IPS-18a (cell line): ENCODE data around the gene CLCN6.

Experiments
- H3K27ac ChIP-seq: one replicate; pipeline ENCODE4 v1.5.1; 2013; ENCODE audit warnings: low read length
- H3K27me3 ChIP-seq: one replicate; pipeline ENCODE4 v1.6.1; 2013; ENCODE audit warnings: mild to moderate bottlenecking, low read length; ENCODE audit not compliant: control insufficient read depth, insufficient read depth
- H3K36me3 ChIP-seq: one replicate; pipeline ENCODE4 v1.6.1; 2013; ENCODE audit warnings: low read depth, low read length; ENCODE audit not compliant: control insufficient read depth
- H3K4me1 ChIP-seq: one replicate; pipeline ENCODE4 v1.6.1; 2013; ENCODE audit warnings: low read depth, low read length; ENCODE audit not compliant: control insufficient read depth
- H3K4me3 ChIP-seq: one replicate; pipeline ENCODE4 v1.5.1; 2013; ENCODE audit warnings: low read length
- H3K9ac ChIP-seq: one replicate; pipeline ENCODE4 v1.6.1; 2013; ENCODE audit warnings: mild to moderate bottlenecking, low read length, moderate library complexity
- H3K9me3 ChIP-seq: one replicate; pipeline ENCODE4 v1.6.1; 2013; ENCODE audit warnings: low read depth, low read length; ENCODE audit not compliant: control insufficient read depth

Gene CLCN6

GRCh38 chr1:11823366-11824137 lies 17.6 kb downstream of the CLCN6 start:
- H3K9me3 ChIP-seq, result no peaks in the 10 kb centered on the region
- H3K9ac ChIP-seq, result no peak overlapping the region
- H3K27me3 ChIP-seq, result no peaks in the 10 kb centered on the region
- no peaks in the 10 kb centered on the region for H3K4me1 ChIP-seq
- H3K4me3 ChIP-seq, result no peak overlapping the region
- H3K27ac ChIP-seq, result no peak overlapping the region
- H3K36me3 ChIP-seq, result peaks cover 63% of the 10 kb centered on the region

DNA sequence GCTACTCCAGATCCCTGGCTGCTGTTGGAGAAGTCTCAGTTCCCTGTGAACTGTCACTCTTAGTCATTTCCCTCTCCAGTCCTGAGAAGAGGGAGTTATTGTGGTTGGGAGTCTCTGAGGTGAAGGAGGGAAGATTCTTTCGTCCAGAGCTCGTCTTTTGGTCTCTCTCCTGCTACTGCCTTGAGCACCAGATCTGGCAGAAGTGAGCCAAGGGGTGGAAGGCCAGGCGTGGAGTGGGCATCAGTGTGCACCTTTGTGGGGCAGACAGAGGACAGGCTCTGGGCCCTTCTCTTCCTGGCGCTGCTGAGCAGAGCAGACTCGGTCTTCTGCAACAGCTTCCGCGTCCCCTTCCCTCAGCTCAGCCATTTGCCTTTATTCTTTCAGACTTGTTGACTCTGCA lies 19.1 kb downstream of the CLCN6 start:
- Histone ChIP-seq H3K4me1 (no peaks in the 10 kb centered on the region), H3K9me3 (no peaks in the 10 kb centered on the region), H3K36me3 (peaks cover 63% of the 10 kb centered on the region), H3K4me3 (no peak overlapping the region), H3K9ac (no peak overlapping the region), H3K27ac (no peak overlapping the region), H3K27me3 (no peaks in the 10 kb centered on the region)

DNA sequence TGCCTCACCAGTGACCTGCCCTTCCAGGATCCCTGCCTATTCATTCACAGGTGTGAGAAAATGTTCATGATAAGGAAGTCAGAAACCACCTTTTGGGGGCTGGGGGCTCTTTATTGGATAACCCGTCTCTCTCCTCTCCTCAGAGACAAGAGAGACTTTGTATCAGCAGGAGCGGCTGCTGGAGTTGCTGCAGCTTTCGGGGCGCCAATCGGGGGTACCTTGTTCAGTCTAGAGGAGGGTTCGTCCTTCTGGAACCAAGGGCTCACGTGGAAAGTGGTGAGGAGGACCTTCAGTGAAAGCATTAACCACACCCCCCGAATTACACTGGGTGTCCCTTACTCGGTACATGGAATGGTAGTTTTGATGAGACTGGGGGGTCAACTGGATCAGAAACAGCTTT lies 21.0 kb downstream of the CLCN6 start:
- H3K27me3 ChIP-seq, result no peaks in the 10 kb centered on the region
- H3K9ac ChIP-seq, result no peak overlapping the region
- H3K9me3 ChIP-seq, result no peaks in the 10 kb centered on the region
- H3K4me3 ChIP-seq, result no peak overlapping the region
- peaks cover 65% of the 10 kb centered on the region for H3K36me3 ChIP-seq
- H3K4me1 ChIP-seq, result no peaks in the 10 kb centered on the region
- no peak overlapping the region for H3K27ac ChIP-seq

- no peak overlapping the region for H3K4me3 ChIP-seq
These were observed 22.5 kb downstream of the CLCN6 start for GRCh38 chr1:11828511-11828910.

GRCh38 chr1:11831945-11832725 lies 26.1 kb downstream of the CLCN6 start:
- Histone ChIP-seq H3K9me3 (no peaks in the 10 kb centered on the region), H3K4me3 (no peak overlapping the region), H3K4me1 (no peaks in the 10 kb centered on the region), H3K27ac (no peak overlapping the region), H3K9ac (no peak overlapping the region), H3K36me3 (peaks cover 89% of the 10 kb centered on the region), H3K27me3 (no peaks in the 10 kb centered on the region)

More at GRCh38 chr1:11828511-11828910, 22.5 kb downstream of the CLCN6 start:
- Histone ChIP-seq H3K9me3 (no peaks in the 10 kb centered on the region), H3K4me1 (no peaks in the 10 kb centered on the region), H3K27ac (no peak overlapping the region), H3K27me3 (no peaks in the 10 kb centered on the region), H3K9ac (no peak overlapping the region), H3K36me3 (peaks cover 80% of the 10 kb centered on the region)

DNA sequence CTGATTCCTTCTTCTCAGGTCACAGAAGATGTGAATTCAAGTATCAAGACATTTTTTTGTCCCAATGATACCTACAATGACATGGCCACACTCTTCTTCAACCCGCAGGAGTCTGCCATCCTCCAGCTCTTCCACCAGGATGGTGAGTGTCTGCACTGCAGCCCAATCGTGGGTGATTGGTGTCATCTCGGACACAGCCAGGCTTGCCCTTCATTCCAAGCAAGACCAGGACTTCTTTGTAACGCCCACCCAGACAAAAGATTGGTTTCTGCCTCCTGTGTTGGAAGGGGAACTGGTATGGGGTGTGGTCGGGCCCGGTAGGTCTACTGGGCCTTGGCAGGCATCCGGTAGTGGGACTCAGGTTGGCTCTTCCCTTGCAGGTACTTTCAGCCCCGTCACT lies 27.5 kb downstream of the CLCN6 start:
- peaks cover 91% of the 10 kb centered on the region for H3K36me3 ChIP-seq
- H3K4me3 ChIP-seq, result no peak overlapping the region
- no peak overlapping the region for H3K9ac ChIP-seq
- no peaks in the 10 kb centered on the region for H3K27me3 ChIP-seq
- H3K9me3 ChIP-seq, result no peaks in the 10 kb centered on the region
- no peaks in the 10 kb centered on the region for H3K4me1 ChIP-seq
- no peak overlapping the region for H3K27ac ChIP-seq

- H3K36me3 ChIP-seq, result peaks cover 87% of the 10 kb centered on the region
- H3K4me1 ChIP-seq, result no peaks in the 10 kb centered on the region
- H3K4me3 ChIP-seq, result no peak overlapping the region
- no peaks in the 10 kb centered on the region for H3K9me3 ChIP-seq
- H3K27me3 ChIP-seq, result no peaks in the 10 kb centered on the region
- H3K27ac ChIP-seq, result no peak overlapping the region
- no peak overlapping the region for H3K9ac ChIP-seq
These were observed 27.9 kb downstream of the CLCN6 start for GRCh38 chr1:11833900-11834299.

DNA sequence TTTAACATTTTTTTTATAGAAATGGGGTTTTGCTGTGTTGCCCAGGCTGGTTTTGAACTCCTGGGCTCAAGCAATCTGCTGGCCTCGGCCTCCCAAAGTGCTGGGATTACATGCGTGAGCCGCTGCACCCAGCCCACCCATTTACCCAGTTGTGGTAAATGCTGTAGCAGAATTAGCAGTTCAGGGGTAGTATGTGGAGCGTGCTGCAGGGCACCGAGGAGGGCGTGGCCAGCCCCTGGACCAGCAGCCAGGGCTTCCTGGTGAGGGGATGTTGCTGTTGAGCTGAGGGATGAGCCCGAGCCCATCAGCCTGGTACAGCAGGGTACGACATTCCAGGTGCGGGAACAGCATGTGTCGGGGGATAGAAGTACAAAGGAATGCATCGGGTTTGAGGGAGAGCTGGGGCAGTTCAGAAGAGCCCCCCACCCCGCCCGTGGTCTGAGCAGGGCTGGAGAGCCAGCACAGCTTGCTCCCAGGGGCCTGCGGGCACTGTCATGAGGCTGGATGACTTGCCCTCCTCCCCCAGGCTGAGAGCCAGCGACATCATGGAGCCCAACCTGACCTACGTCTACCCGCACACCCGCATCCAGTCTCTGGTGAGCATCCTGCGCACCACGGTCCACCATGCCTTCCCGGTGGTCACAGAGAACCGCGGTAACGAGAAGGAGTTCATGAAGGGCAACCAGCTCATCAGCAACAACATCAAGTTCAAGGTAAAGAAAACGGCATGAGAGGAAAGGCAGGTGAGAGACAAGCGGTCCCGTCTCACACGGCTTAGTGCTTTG lies 29.6 kb downstream of the CLCN6 start:
- Histone ChIP-seq H3K36me3 (peaks cover 90% of the 10 kb centered on the region), H3K4me1 (no peaks in the 10 kb centered on the region), H3K27ac (no peak overlapping the region), H3K9me3 (no peaks in the 10 kb centered on the region), H3K4me3 (no peak overlapping the region), H3K27me3 (no peaks in the 10 kb centered on the region), H3K9ac (no peak overlapping the region)

DNA sequence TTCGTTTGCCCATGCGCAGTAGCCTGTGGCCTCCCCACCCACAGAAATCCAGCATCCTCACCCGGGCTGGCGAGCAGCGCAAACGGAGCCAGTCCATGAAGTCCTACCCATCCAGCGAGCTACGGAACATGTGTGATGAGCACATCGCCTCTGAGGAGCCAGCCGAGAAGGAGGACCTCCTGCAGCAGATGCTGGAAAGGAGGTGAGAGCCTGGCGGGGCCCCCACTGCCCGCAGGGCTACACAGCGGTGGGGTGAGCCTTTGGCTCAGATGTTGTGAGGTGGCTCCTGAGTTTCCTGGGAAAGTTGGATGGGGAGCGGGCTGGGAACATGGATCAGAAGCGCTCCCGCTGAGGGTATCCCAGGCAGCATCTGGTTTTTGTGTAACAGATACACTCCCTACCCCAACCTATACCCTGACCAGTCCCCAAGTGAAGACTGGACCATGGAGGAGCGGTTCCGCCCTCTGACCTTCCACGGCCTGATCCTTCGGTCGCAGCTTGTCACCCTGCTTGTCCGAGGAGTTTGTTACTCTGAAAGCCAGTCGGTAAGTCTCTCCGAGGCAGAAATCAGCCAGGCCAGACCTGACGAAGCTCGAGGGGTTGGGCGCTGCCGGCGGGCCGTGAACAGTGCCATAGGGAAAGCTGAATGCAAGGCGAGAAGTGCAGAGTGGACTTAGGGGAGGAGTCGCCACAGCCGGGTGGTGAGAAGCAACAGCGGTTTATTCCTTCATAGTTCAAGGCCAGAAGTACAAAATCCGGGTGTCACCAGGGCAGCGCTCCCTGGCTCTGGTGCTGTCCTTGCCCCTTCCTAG lies 31.2 kb downstream of the CLCN6 start:
- Histone ChIP-seq H3K4me3 (no peak overlapping the region), H3K4me1 (no peaks in the 10 kb centered on the region), H3K9ac (no peak overlapping the region), H3K36me3 (peaks cover 96% of the 10 kb centered on the region), H3K27me3 (no peaks in the 10 kb centered on the region), H3K27ac (no peak overlapping the region), H3K9me3 (no peaks in the 10 kb centered on the region)

DNA sequence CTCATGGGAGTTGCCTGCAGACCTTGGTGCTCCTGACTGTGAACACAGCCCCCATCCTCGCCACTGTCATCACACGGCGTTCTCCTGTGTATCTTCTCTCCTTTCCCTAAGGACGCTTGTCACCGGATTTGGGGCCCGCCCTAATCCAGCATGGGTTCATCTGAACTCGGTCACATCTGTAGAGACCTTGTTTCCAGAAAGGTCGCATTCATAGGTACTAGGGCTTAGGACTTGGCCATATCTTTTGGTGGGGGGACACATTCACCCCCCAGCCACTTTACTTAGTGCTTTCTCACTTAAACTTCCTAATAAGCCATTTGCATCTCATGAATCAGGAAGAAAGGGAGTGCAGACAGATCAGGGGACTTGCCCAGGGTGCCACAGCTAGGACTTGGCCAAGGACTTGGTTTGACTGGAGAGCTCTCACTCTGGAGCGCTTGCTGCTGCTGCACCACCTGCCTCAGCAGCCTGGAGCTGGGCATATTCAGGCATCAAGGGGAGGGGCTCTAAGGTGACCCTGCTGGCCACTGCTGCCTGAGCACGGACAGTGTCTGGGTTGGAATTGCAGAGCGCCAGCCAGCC lies 31.9 kb downstream of the CLCN6 start:
- Histone ChIP-seq H3K4me1 (no peaks in the 10 kb centered on the region), H3K36me3 (peaks cover 94% of the 10 kb centered on the region), H3K9me3 (no peaks in the 10 kb centered on the region), H3K9ac (no peak overlapping the region), H3K27ac (no peak overlapping the region), H3K4me3 (no peak overlapping the region), H3K27me3 (no peaks in the 10 kb centered on the region)
